ENCODE results near the gene TGFBR3.

Gene TGFBR3

DNA sequence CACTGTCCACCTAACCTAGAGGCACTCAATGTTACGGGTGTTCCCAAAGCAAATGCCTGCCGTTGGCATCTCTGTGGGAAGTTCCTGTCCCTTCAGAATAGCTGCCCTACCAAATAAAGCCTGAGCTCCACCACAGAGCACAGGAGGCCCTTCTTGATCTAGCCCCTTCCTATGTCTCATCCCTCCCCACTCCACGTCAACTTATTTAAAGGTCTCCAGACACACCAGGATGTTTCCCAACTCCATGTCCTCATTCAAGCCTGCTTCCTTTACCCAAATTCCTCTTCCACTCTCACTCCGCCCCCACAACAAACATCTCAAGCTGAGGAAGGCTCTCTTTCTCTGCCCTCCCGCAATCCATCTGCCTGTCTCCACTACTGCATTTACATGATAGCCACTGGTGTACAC lies 87.7 kb downstream of the TGFBR3 start:
- peaks cover 9% of the 10 kb centered on the region for H3K9me3 Mint-ChIP-seq
- no peak overlapping the region for H3K4me3 Mint-ChIP-seq
- H3K4me1 Mint-ChIP-seq: peaks cover 21% of the 10 kb centered on the region
- no peaks in the 10 kb centered on the region for H3K27me3 Mint-ChIP-seq (ENCODE audit: low read depth, poor library complexity)
- no peak for DNase-seq
- TF ChIP-seq, protein P1, sequence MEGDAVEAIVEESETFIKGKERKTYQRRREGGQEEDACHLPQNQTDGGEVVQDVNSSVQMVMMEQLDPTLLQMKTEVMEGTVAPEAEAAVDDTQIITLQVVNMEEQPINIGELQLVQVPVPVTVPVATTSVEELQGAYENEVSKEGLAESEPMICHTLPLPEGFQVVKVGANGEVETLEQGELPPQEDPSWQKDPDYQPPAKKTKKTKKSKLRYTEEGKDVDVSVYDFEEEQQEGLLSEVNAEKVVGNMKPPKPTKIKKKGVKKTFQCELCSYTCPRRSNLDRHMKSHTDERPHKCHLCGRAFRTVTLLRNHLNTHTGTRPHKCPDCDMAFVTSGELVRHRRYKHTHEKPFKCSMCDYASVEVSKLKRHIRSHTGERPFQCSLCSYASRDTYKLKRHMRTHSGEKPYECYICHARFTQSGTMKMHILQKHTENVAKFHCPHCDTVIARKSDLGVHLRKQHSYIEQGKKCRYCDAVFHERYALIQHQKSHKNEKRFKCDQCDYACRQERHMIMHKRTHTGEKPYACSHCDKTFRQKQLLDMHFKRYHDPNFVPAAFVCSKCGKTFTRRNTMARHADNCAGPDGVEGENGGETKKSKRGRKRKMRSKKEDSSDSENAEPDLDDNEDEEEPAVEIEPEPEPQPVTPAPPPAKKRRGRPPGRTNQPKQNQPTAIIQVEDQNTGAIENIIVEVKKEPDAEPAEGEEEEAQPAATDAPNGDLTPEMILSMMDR (IDR thresholded peaks at IDR 0.05): no peak
- no peak overlapping the region for H3K27ac Mint-ChIP-seq
- peaks cover 15% of the 10 kb centered on the region for H3K36me3 Mint-ChIP-seq (ENCODE audit: low read depth)

DNA sequence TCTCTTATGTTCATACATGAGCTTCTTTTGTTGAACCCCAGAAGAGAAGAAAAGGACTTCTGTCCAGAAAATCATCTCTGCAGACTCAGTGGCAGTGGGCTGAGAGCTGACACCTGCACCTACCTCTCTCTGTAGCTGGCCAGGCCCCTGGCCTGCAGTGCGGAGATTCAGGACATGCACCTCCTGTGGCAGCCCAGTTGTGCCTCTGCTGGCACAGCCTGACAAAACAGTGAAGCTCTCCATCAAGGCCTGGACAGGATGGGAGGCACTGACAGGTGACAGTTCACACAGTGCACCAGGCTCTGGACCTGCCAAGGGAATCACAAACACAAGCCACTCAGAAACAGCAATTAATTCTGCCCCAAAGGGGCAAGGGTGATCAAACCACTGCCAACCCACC lies 88.8 kb downstream of the TGFBR3 start:
- Mint-ChIP-seq H3K36me3 (ENCODE audit: low read depth) (peaks cover 15% of the 10 kb centered on the region), H3K27ac (no peak overlapping the region), H3K4me1 (peaks cover 32% of the 10 kb centered on the region), H3K27me3 (ENCODE audit: low read depth, poor library complexity) (no peaks in the 10 kb centered on the region), H3K4me3 (no peak overlapping the region), H3K9me3 (peaks cover 9% of the 10 kb centered on the region)
- TF ChIP-seq, protein P1 (IDR thresholded peaks at IDR 0.05): no peak
- DNase-seq: no peak

DNA sequence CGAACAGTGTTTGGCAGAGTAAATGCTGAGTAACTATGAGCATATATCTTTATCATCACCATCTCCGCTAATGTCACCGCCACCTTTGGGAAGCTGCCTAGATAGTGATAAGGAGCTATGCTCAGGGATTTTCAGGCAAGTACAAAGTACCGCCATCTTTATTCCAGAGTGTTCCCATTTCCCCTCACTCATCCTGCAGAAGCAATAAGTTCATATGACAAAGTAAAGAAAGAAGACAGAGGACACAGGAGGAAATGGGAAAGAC lies 89.6 kb downstream of the TGFBR3 start:
- H3K4me3 Mint-ChIP-seq: no peak overlapping the region
- TF ChIP-seq, protein P1 (IDR thresholded peaks at IDR 0.05): no peak
- peaks cover 9% of the 10 kb centered on the region for H3K9me3 Mint-ChIP-seq
- H3K36me3 Mint-ChIP-seq (ENCODE audit: low read depth): peaks cover 15% of the 10 kb centered on the region
- no peak overlapping the region for H3K27ac Mint-ChIP-seq
- no peak for DNase-seq
- H3K4me1 Mint-ChIP-seq: peaks cover 40% of the 10 kb centered on the region
- no peaks in the 10 kb centered on the region for H3K27me3 Mint-ChIP-seq (ENCODE audit: low read depth, poor library complexity)

DNA sequence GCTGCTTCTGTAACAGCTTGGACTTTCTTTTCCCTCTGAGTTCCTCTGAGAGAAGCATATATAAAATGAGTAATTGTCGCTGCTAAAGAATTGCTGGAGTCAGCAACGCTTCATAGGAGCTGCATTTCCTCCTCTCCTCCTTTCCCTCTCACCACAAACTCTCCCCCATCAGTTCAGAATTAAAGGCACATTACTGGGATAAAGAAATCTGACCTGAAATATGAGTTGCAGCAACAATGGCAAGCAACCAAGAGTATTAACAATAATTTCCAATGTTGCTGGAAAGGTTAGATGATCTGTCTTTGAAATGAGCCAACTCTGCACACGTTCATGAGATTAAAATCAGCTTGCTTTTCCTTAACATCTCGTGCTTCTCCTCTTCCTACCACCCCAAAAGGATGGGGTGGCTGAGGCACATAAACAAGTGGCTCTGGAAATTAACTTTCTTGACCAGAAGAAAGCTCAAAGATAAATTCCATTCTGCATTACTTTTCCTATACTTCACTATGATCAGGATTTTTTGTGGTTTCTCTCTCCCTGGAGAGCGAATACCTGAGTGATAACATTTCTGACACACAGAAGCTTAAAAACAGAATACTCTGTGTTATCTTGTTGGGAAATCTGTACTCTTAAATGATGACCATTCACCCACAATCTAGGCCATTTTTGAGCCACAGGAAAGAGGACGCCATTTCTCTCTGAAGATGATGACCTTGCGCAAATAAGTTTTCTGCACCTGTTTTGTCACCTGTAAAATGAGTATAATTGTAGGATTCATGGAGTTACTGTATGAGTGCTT lies 90.2 kb downstream of the TGFBR3 start:
- H3K36me3 Mint-ChIP-seq (ENCODE audit: low read depth): peaks cover 15% of the 10 kb centered on the region
- DNase-seq: no peak
- H3K4me1 Mint-ChIP-seq: peaks cover 46% of the 10 kb centered on the region
- H3K4me3 Mint-ChIP-seq: no peak overlapping the region
- TF ChIP-seq, protein P1 (IDR thresholded peaks at IDR 0.05): no peak
- no peaks in the 10 kb centered on the region for H3K27me3 Mint-ChIP-seq (ENCODE audit: low read depth, poor library complexity)
- peaks cover 9% of the 10 kb centered on the region for H3K9me3 Mint-ChIP-seq
- H3K27ac Mint-ChIP-seq: peak overlapping the region; percentile 43

DNA sequence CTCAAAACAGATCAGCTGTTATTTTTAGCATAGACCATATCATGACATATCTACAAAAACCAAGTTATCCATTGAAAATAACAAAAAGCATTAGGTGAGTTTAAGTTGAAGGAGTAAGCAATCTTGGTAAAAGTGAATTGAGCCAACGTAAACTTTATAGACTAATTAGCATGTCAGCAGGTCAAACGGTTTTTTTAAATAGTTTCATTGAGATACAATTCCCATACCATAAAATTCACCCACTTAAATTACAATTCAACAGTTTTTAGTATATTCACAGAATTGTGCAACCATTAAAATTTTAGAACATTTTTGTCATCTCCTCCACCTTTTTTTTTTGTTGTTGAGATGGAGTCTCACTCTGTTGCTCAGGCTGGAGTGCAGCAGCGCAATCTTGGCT lies 92.1 kb downstream of the TGFBR3 start:
- no peak for DNase-seq
- Mint-ChIP-seq H3K4me1 (peaks cover 62% of the 10 kb centered on the region), H3K36me3 (ENCODE audit: low read depth) (peaks cover 15% of the 10 kb centered on the region), H3K4me3 (no peak overlapping the region), H3K9me3 (peaks cover 9% of the 10 kb centered on the region), H3K27ac (no peak overlapping the region), H3K27me3 (ENCODE audit: low read depth, poor library complexity) (peaks cover 3% of the 10 kb centered on the region)
- TF ChIP-seq, protein P1 (IDR thresholded peaks at IDR 0.05): no peak

DNA sequence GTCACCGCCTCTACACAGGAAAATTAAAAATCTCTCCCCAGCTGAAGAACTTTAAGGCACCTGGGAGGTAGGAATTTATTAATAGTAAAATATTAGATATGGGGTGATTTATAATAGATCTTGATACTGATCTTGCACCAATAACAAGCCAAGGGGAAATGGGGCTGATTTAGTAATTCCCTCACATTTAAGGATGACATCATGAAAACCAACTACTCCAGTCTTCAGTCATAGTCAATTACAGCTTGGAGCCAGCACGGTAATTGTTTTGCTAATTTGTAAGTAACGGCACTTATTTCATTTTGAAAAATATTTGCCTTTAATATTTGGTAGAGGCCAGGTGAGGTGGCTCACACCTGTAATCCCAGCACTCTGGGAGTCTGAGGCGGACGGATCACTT lies 92.8 kb downstream of the TGFBR3 start:
- Mint-ChIP-seq H3K36me3 (ENCODE audit: low read depth) (peaks cover 15% of the 10 kb centered on the region), H3K4me3 (no peak overlapping the region), H3K27ac (no peak overlapping the region), H3K27me3 (ENCODE audit: low read depth, poor library complexity) (peaks cover 3% of the 10 kb centered on the region), H3K9me3 (peaks cover 9% of the 10 kb centered on the region), H3K4me1 (peaks cover 64% of the 10 kb centered on the region)
- TF ChIP-seq, protein P1 (IDR thresholded peaks at IDR 0.05): no peak
- no peak for DNase-seq
